Endothelial cell of umbilical vein (primary cell): ENCODE measurements around the gene DSC1. TPM values are rescaled to one million over a fixed set of nuclear protein-coding genes. Genes with fewer than 3 reads are reported as not detected.

Source experiments
- BruUV-seq: library from RNA; stranded (reverse); fragments of 400-500 nt; replicated peaks from 2 replicates; lab custom pipeline; 2021; lab: Mats Ljungman, UMichigan
- CTCF ChIA-PET: fragments of 300-600, 350-600 bp; sonication (Branson Sonifier 250); formaldehyde crosslinking; loops from one replicate; lab custom pipeline; 2021; ENCODE audit warnings: antibody characterized with exemption, inconsistent platforms; lab: Charles Lee
- POLR2A ChIA-PET: fragments of 300-600, 350-600 bp; sonication (Branson Sonifier 250); formaldehyde crosslinking; loops from one replicate; lab custom pipeline; 2021; ENCODE audit warnings: antibody characterized with exemption, inconsistent platforms; lab: Charles Lee
- DNase-seq: peaks from one replicate; pipeline ENCODE4 v3.0.0-alpha.2; 2011; ENCODE audit warnings: low read depth, low spot score
- FAIRE-seq: peaks from 2 replicates; lab custom pipeline; 2011; peaks lifted over from hg19 to GRCh38; lab: Jason Lieb, UNC
- H2AFZ ChIP-seq: 2 replicates; pipeline ENCODE4 v1.6.0; 2012; ENCODE audit warnings: low read depth, low read length, control low read depth, inconsistent platforms
- H3K27ac ChIP-seq: 2 replicates; pipeline ENCODE4 v1.5.1; 2011; ENCODE audit warnings: low read depth, mild to moderate bottlenecking, control low read depth, low read length, moderate library complexity; ENCODE audit not compliant: insufficient read depth
- H3K27me3 ChIP-seq, 2 experiments: 2 replicates each; pipeline versions ENCODE4 v1.6.0 to v1.6.1; 2011; ENCODE audit warnings: low read length in 2 of 2, mixed read lengths in 1 of 2; ENCODE audit not compliant: control insufficient read depth in 2 of 2, insufficient read depth in 2 of 2
- H3K36me3 ChIP-seq, 2 experiments: 2 replicates in 1 of 2; 3 replicates in 1 of 2; pipeline ENCODE4 v1.5.1; 2011; ENCODE audit warnings: low read length in 2 of 2, mild to moderate bottlenecking in 1 of 2, moderate library complexity in 1 of 2; ENCODE audit not compliant: control insufficient read depth in 2 of 2, insufficient read depth in 2 of 2; ENCODE audit errors: extremely low read depth in 1 of 2
- H3K4me1 ChIP-seq: 3 replicates; pipeline ENCODE4 v1.5.1; 2011; ENCODE audit warnings: mild to moderate bottlenecking, low read length; ENCODE audit not compliant: control insufficient read depth, insufficient read depth; ENCODE audit errors: extremely low read depth
- H3K4me2 ChIP-seq: 2 replicates; pipeline ENCODE4 v1.6.1; 2011; ENCODE audit warnings: low read length, control low read depth, mixed read lengths; ENCODE audit not compliant: insufficient read depth
- H3K4me3 ChIP-seq, 3 experiments: fragments of 200-600 bp in 1 of 3; sonication (generic), shearing (Covaris generic) in 1 of 3; replicated peaks in 1 of 3; 2 replicates each; pipeline ENCODE4 v1.5.1; 2011 to 2016; ENCODE audit warnings: control low read depth in 3 of 3, low read length in 3 of 3, mild to moderate bottlenecking in 2 of 3, inconsistent platforms in 1 of 3, low read depth in 1 of 3, moderate library complexity in 1 of 3; ENCODE audit not compliant: insufficient read depth in 1 of 3
- H3K79me2 ChIP-seq: 2 replicates; pipeline ENCODE4 v1.6.0; 2012; ENCODE audit warnings: low read length, inconsistent platforms; ENCODE audit not compliant: control insufficient read depth, insufficient read depth
- H3K9ac ChIP-seq: replicated peaks from 2 replicates; pipeline ENCODE3; 2011; ENCODE audit warnings: low read length, control low read depth; ENCODE audit not compliant: insufficient read depth; ENCODE audit errors: extremely low read depth
- H3K9me1 ChIP-seq: replicated peaks from 3 replicates; pipeline ENCODE4 v1.6.0; 2011; ENCODE audit warnings: mild to moderate bottlenecking, low read length; ENCODE audit not compliant: control insufficient read depth, insufficient read depth; ENCODE audit errors: extremely low read depth
- H3K9me3 ChIP-seq: replicated peaks from 2 replicates; pipeline ENCODE4 v1.5.1; 2012; ENCODE audit warnings: low read length, inconsistent platforms; ENCODE audit not compliant: control insufficient read depth, insufficient read depth
- H4K20me1 ChIP-seq: replicated peaks from 2 replicates; pipeline ENCODE3; 2011; ENCODE audit warnings: mild to moderate bottlenecking, low read length; ENCODE audit not compliant: control insufficient read depth, insufficient read depth; ENCODE audit errors: extremely low read depth
- CTCF ChIP-seq, 2 donors: IDR thresholded peaks; 1 replicate in 1 of 2; 2 replicates in 1 of 2; pipeline ENCODE4 v1.5.1; 2011; ENCODE audit warnings: low read length in 2 of 2, mild to moderate bottlenecking in 2 of 2, moderate library complexity in 2 of 2, control low read depth in 1 of 2, inconsistent platforms in 1 of 2, low read depth in 1 of 2; ENCODE audit not compliant: insufficient read depth in 1 of 2; ENCODE audit errors: extremely low read depth in 1 of 2
- EZH2 ChIP-seq: IDR thresholded peaks from 2 replicates; pipeline ENCODE4 v1.6.1; 2012; ENCODE audit warnings: borderline replicate concordance, low read depth, mild to moderate bottlenecking, moderate library complexity, low read length, inconsistent platforms; ENCODE audit not compliant: severe bottlenecking
- FOS ChIP-seq: IDR thresholded peaks from 2 replicates; pipeline ENCODE4 v1.6.1; 2011; ENCODE audit warnings: mild to moderate bottlenecking, low read length, moderate library complexity, borderline replicate concordance; ENCODE audit not compliant: insufficient read depth
- GATA2 ChIP-seq: IDR thresholded peaks from 2 replicates; pipeline ENCODE4 v1.7.0; 2011; ENCODE audit warnings: low read depth, mild to moderate bottlenecking, moderate library complexity, mixed read lengths, low read length; ENCODE audit not compliant: insufficient read length, insufficient read depth
- JUN ChIP-seq: IDR thresholded peaks from 2 replicates; pipeline ENCODE4 v1.6.1; 2011; ENCODE audit warnings: borderline replicate concordance, low read depth; ENCODE audit not compliant: insufficient read length, insufficient read depth
- MYC ChIP-seq: IDR thresholded peaks from one replicate; pipeline ENCODE4 v1.6.1; 2011; ENCODE audit warnings: mild to moderate bottlenecking, low read depth, low read length
- POLR2A ChIP-seq: IDR thresholded peaks from 2 replicates; pipeline ENCODE4 v1.6.1; 2012; ENCODE audit warnings: low read depth, mild to moderate bottlenecking, control low read depth, low read length
- POLR2AphosphoS5 ChIP-seq: IDR thresholded peaks from 2 replicates; pipeline ENCODE4 v1.6.1; 2012; ENCODE audit warnings: low read depth, mild to moderate bottlenecking, control low read depth, low read length, moderate library complexity; ENCODE audit not compliant: insufficient read depth
- dilution Hi-C: fragments of 300-500 bp; cut with MboI; formaldehyde crosslinking; loops from one replicate; pipeline ENCODE4 v1.15.0; 2019; ENCODE audit warnings: low sequenced_read_pairs; ENCODE audit not compliant: extremely low pct_ligation_motif_present
- intact Hi-C: fragments of 100-400 bp; cut with micrococcal nuclease; formaldehyde crosslinking; loops from one replicate; pipeline ENCODE4 v1.10.0; 2022
- polyA plus RNA-seq, 4 experiments: library from polyadenylated mRNA; depleted of rRNA in 3 of 4; stranded (reverse) in 3 of 4; unstranded in 1 of 4; fragments of >200 nt; gene quantifications; 2 replicates each; pipeline versions ENCODE4 v1.2.1 to v1.2.3, GENCODE V29; 2011 to 2012; ENCODE audit warnings: missing spikeins in 1 of 4
- total RNA-seq: library from RNA; stranded (reverse); gene quantifications from 2 replicates; pipeline ENCODE4 v1.2.3, GENCODE V29; 2021
- TF ChIP-seq, protein P1 (sequence below): IDR thresholded peaks from 2 replicates; pipeline ENCODE4 v1.6.1; 2011; ENCODE audit not compliant: insufficient read depth, insufficient read length

DSC1 gene
- total and polyA plus RNA-seq, 2 donors (not counting 3 experiments of a cell fraction or from before 2014, with no cell fraction given) = not detected

DNA sequence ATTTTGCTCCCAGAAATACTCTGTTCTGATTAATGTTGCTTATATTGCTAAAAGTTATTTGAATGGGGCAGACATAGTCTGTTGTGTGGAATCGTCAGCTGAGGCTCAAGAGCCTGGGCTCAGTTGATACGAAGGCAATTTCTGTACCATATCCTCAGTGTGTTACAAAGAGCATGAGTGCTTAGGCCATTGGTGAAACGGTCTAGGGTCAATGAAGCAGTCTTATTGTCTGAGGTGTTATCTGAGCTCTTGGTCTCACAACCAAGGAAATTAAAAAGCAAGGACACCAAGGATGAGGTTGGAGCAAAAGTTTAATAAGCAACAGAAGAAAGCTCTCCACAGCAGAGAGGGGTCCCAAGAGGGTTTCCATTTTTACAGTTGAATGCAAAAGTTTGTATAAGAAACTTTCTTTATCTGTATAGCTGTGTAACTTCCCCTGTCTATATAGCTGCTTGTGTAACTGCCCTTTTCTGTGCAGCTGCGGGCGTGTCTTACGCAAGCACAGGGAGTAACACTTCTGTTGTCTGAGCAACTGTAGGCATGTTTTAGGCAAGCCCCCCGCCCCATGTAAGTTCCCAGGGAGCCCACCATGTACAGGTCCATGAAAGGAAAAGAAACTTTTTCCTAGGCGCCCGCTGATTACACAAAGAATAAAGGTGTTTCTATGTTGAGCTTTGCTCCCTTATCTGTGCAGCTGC is 40.6 kb upstream of the DSC1 start:
- no peak for TF ChIP-seq FOS
- no peak for TF ChIP-seq JUN
- no peak for TF ChIP-seq GATA2
- TF ChIP-seq MYC = no peak
- no peak for TF ChIP-seq POLR2AphosphoS5
- no peak for TF ChIP-seq POLR2A
- TF ChIP-seq, protein P1, sequence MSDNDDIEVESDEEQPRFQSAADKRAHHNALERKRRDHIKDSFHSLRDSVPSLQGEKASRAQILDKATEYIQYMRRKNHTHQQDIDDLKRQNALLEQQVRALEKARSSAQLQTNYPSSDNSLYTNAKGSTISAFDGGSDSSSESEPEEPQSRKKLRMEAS = no peak
- no peak for TF ChIP-seq CTCF (IDR thresholded peaks at IDR 0.05; ENCODE audit: extremely low read depth in 1 of 2, insufficient read depth in 1 of 2, low read depth in 1 of 2, low read length in 2 of 2)
- TF ChIP-seq EZH2 = no peak
- no peak overlapping the region for H3K4me3 ChIP-seq
- no peak for DNase-seq
- H3K27me3 ChIP-seq = no peaks in the 10 kb centered on the region
- FAIRE-seq = no peak
- ChIA-PET POLR2A (no interaction called here), CTCF (no interaction called here)
- no peaks in the 10 kb centered on the region for H3K79me2 ChIP-seq
- H2AFZ ChIP-seq = no peak overlapping the region
- intact Hi-C loops (no loop called here), dilution Hi-C loops (no loop called here)
- no peaks in the 10 kb centered on the region for H3K9me1 ChIP-seq
- H3K9ac ChIP-seq = no peak overlapping the region
- no peaks in the 10 kb centered on the region for H3K36me3 ChIP-seq
- no peak overlapping the region for H3K4me2 ChIP-seq
- no peaks in the 10 kb centered on the region for H4K20me1 ChIP-seq
- H3K27ac ChIP-seq = no peak overlapping the region
- no peaks in the 10 kb centered on the region for H3K9me3 ChIP-seq
- no peaks in the 10 kb centered on the region for H3K4me1 ChIP-seq
- no TSS peak for BruUV-seq
